ENCODE data around the gene PRR23B. TPM values are rescaled to one million over a fixed set of nuclear protein-coding genes. Genes with fewer than 3 reads are reported as not detected.

Gene PRR23B
- total and polyA plus RNA-seq, 2 experiments from 2014 or later, result not detected

GRCh38 chr3:138995706-138996105 lies 25.0 kb downstream of the PRR23B start:
- Histone ChIP-seq H3K9me3 (ENCODE audit: low read depth) (no peaks in the 10 kb centered on the region), H2AFZ (no peak overlapping the region), H3K9me2 (replicated peaks; ENCODE audit: insufficient read depth) (no peaks in the 10 kb centered on the region), H3K27me3 (peaks cover 17% of the 10 kb centered on the region), H3K4me1 (ENCODE audit: insufficient read depth) (no peaks in the 10 kb centered on the region), H3K27ac (no peak overlapping the region), H4K20me1 (ENCODE audit: insufficient read depth, poor library complexity, severe bottlenecking) (no peaks in the 10 kb centered on the region), H3K4me2 (no peak overlapping the region), H3K79me2 (no peaks in the 10 kb centered on the region), H3K4me3 (no peak overlapping the region), H3K36me3 (replicated peaks; ENCODE audit: insufficient read depth, low read depth) (no peaks in the 10 kb centered on the region)
- DNase-seq (ENCODE audit: low spot score), result no peak
- 81% methylated on average over 1 of the region's 1 CpG for WGBS (ENCODE audit: low lambda C conversion rate, missing lambda C conversion rate)
- TF ChIP-seq EZH2 (IDR thresholded peaks at IDR 0.05; ENCODE audit: borderline replicate concordance) (no peak), CTCF (IDR thresholded peaks at IDR 0.05; ENCODE audit: poor library complexity) (no peak), EZH2phosphoT487 (IDR thresholded peaks at IDR 0.05; ENCODE audit: low read depth, severe bottlenecking, unreplicated experiment) (no peak)

GRCh38 chr3:138987181-138987580 lies 33.5 kb downstream of the PRR23B start:
- Histone ChIP-seq H3K4me2 (no peak overlapping the region), H3K9me2 (replicated peaks; ENCODE audit: insufficient read depth) (no peaks in the 10 kb centered on the region), H3K9me3 (ENCODE audit: low read depth) (no peaks in the 10 kb centered on the region)

GRCh38 chr3:138985932-138986331 lies 34.8 kb downstream of the PRR23B start:
- H3K9me3 ChIP-seq (ENCODE audit: low read depth), result no peaks in the 10 kb centered on the region
- no peak overlapping the region for H3K4me3 ChIP-seq
- no peak for DNase-seq (ENCODE audit: low spot score)
- no peaks in the 10 kb centered on the region for H3K27me3 ChIP-seq
- H2AFZ ChIP-seq, result no peak overlapping the region
- no peak overlapping the region for H3K4me2 ChIP-seq
- TF ChIP-seq EZH2phosphoT487 (IDR thresholded peaks at IDR 0.05; ENCODE audit: low read depth, severe bottlenecking, unreplicated experiment) (no peak), CTCF (IDR thresholded peaks at IDR 0.05; ENCODE audit: poor library complexity) (no peak), EZH2 (IDR thresholded peaks at IDR 0.05; ENCODE audit: borderline replicate concordance) (no peak)
- H3K27ac ChIP-seq, result no peak overlapping the region
- WGBS (ENCODE audit: low lambda C conversion rate, missing lambda C conversion rate), result 70% methylated on average over 4 of the region's 4 CpGs
- H3K36me3 ChIP-seq (replicated peaks; ENCODE audit: insufficient read depth, low read depth), result no peaks in the 10 kb centered on the region
- H4K20me1 ChIP-seq (ENCODE audit: insufficient read depth, poor library complexity, severe bottlenecking), result no peaks in the 10 kb centered on the region
- H3K79me2 ChIP-seq, result no peaks in the 10 kb centered on the region
- H3K9me2 ChIP-seq (replicated peaks; ENCODE audit: insufficient read depth), result no peaks in the 10 kb centered on the region
- H3K4me1 ChIP-seq (ENCODE audit: insufficient read depth), result no peaks in the 10 kb centered on the region

More at GRCh38 chr3:138987181-138987580, 33.5 kb downstream of the PRR23B start:
- H2AFZ ChIP-seq, result no peak overlapping the region
- no peak overlapping the region for H3K4me3 ChIP-seq
- DNase-seq (ENCODE audit: low spot score), result no peak
- no peak for TF ChIP-seq CTCF (IDR thresholded peaks at IDR 0.05; ENCODE audit: poor library complexity)
- TF ChIP-seq EZH2phosphoT487 (IDR thresholded peaks at IDR 0.05; ENCODE audit: low read depth, severe bottlenecking, unreplicated experiment), result no peak
- no peak for TF ChIP-seq EZH2 (IDR thresholded peaks at IDR 0.05; ENCODE audit: borderline replicate concordance)
- H3K27ac ChIP-seq, result no peak overlapping the region
- 90% methylated on average over 2 of the region's 2 CpGs for WGBS (ENCODE audit: low lambda C conversion rate, missing lambda C conversion rate)
- H3K4me1 ChIP-seq (ENCODE audit: insufficient read depth), result no peaks in the 10 kb centered on the region
- no peaks in the 10 kb centered on the region for H4K20me1 ChIP-seq (ENCODE audit: insufficient read depth, poor library complexity, severe bottlenecking)
- no peaks in the 10 kb centered on the region for H3K27me3 ChIP-seq
- no peaks in the 10 kb centered on the region for H3K79me2 ChIP-seq
- H3K36me3 ChIP-seq (replicated peaks; ENCODE audit: insufficient read depth, low read depth), result no peaks in the 10 kb centered on the region

- H3K27ac ChIP-seq, result no peak overlapping the region
- no peak overlapping the region for H3K4me3 ChIP-seq
- WGBS (ENCODE audit: low lambda C conversion rate, missing lambda C conversion rate), result 48% methylated on average over 3 of the region's 3 CpGs
- DNase-seq (ENCODE audit: low spot score), result no peak
- no peak overlapping the region for H3K4me2 ChIP-seq
- H3K36me3 ChIP-seq (replicated peaks; ENCODE audit: insufficient read depth, low read depth), result no peaks in the 10 kb centered on the region
- no peaks in the 10 kb centered on the region for H3K9me2 ChIP-seq (replicated peaks; ENCODE audit: insufficient read depth)
- TF ChIP-seq CTCF (IDR thresholded peaks at IDR 0.05; ENCODE audit: poor library complexity), result no peak
- no peaks in the 10 kb centered on the region for H3K4me1 ChIP-seq (ENCODE audit: insufficient read depth)
- no peaks in the 10 kb centered on the region for H4K20me1 ChIP-seq (ENCODE audit: insufficient read depth, poor library complexity, severe bottlenecking)
- H3K27me3 ChIP-seq, result no peaks in the 10 kb centered on the region
- no peak overlapping the region for H2AFZ ChIP-seq
- no peaks in the 10 kb centered on the region for H3K9me3 ChIP-seq (ENCODE audit: low read depth)
- no peaks in the 10 kb centered on the region for H3K79me2 ChIP-seq
These were observed 35.9 kb downstream of the PRR23B start for GRCh38 chr3:138984816-138985215.
